ENCODE measurements around the gene FLYWCH1. TPM values are rescaled to one million over a fixed set of nuclear protein-coding genes. Genes with fewer than 3 reads are reported as not detected.
A peak's percentile ranks its signal among the peaks of the same experiment; 100 is the strongest.

The FLYWCH1 gene
- total RNA-seq, 2 donors from 2014 or later = 41.4 to 97.1 TPM

DNA sequence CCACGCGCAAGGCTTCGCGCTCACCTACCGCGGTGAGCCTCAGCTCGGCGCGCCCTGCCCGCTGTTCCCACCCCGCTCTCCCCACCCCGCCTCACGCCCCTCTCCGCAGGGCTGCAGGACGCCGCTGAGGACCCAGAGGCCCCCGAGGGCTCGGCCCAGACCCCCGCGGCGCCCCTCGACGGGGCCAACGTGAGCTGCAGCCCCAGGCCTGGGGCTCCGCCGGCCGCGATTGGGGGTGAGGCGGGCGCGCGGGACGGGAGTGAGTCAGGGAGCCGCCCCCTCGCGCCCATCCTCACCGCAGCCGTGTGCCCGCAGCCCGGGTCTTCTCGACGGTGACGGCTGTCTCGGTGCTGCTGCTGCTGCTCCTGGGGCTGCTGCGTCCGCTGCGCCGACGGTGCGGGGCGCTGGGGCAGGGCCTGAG is 55.5 kb downstream of the FLYWCH1 start:
- H3K9me3 ChIP-seq (ENCODE audit: control insufficient read depth, low read length, poor library complexity, severe bottlenecking) = no peaks in the 10 kb centered on the region
- H3K27me3 Mint-ChIP-seq = peaks cover 10% of the 10 kb centered on the region
- ATAC-seq (no peak), DNase-seq (no peak)
- H3K36me3 Mint-ChIP-seq (ENCODE audit: low read depth) = peaks cover 3% of the 10 kb centered on the region
- H3K27ac Mint-ChIP-seq = no peak overlapping the region
- H3K4me1 Mint-ChIP-seq = peaks cover 17% of the 10 kb centered on the region
- H3K4me3 Mint-ChIP-seq = peak overlapping the region; percentile 19

DNA sequence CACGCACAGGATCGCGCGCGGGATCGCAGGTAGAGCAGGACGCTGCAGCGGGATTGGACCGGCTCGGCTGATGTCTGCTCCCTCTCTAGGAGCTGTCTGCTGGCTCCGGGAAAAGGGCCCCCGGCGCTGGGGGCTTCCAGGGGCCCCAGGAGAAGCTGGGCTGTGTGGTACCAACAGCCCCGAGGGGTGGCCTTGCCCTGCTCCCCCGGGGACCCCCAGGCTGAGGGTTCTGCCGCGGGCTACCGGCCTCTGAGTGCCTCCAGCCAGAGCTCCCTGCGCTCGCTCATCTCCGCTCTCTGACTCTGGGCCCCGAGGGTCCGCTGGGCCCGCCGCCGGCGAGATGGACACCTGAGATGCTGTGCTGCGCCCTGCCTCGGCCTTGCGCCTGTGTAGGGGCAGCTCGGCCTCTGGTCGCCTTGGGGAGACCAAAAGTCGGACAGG is 56.0 kb downstream of the FLYWCH1 start:
- DNase-seq = no peak
- Mint-ChIP-seq H3K4me1 (peaks cover 18% of the 10 kb centered on the region), H3K36me3 (ENCODE audit: low read depth) (peaks cover 3% of the 10 kb centered on the region), H3K27ac (no peak overlapping the region), H3K4me3 (peak overlapping the region; percentile 19), H3K27me3 (peaks cover 10% of the 10 kb centered on the region)
- ATAC-seq = no peak
- no peaks in the 10 kb centered on the region for H3K9me3 ChIP-seq (ENCODE audit: control insufficient read depth, low read length, poor library complexity, severe bottlenecking)

DNA sequence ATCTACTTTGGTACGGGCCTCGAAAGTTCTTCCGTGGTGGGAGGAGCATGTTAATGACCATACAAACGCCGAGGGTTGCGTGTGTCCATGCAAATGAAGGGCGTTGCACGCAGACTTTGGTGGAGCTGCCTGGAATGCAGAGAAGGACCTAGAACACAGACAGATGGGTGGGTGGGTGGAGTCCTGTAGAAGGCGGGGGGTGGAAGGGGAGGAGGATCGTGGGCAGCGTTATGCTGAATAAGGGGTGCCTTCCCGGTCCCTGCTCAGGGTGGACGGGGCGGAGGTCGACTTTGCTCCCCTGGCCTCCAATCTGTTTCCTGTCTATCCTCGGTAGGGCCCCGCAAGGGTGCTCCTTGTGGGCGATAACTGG is 56.6 kb downstream of the FLYWCH1 start:
- Mint-ChIP-seq H3K36me3 (ENCODE audit: low read depth) (peaks cover 3% of the 10 kb centered on the region), H3K4me3 (peak overlapping the region; percentile 77), H3K27me3 (peaks cover 10% of the 10 kb centered on the region), H3K27ac (no peak overlapping the region), H3K4me1 (peaks cover 18% of the 10 kb centered on the region)
- H3K9me3 ChIP-seq (ENCODE audit: control insufficient read depth, low read length, poor library complexity, severe bottlenecking) = no peaks in the 10 kb centered on the region
- ATAC-seq (no peak), DNase-seq (no peak)

DNA sequence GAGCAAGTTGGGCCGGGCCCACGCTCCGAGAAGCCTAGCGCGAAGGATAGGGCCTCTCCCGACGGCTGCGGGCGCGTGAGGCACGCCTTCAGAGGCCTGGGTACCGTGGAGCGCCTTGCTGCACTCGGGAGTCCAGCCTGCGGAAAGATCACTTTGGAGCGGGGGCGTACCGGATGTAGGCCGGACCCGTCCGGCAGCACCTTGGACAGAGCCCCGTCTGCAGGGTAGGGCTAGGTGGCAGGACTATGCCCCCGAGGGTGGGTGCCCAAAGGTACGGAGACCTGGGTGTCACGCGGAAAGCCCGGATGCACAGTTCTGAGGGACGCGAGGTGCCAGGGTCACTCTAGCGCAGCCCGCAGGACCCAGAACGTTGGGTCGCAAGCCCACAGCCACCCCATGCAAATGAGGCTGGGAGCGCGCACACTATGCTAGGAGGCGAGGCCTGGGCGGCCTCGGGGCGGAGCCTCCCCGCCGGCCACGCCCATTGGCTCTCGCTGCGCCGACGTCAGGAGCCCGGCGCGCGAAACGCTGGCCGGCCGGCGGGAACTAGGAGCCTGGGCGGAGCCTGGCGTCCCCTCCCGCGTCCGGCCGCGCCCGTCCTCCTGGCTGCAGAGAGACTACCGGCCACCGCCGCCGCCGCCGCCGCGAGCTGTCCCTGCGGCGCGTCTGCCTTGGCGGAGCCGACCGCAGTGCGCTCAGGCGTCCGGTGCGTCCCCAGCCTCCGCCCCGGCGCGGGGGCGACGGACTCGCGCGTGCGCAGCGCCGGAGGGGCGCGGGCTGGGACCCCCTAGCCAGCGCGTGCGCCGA is 57.2 kb downstream of the FLYWCH1 start, which contains the start of gene PAQR4:
TSS of gene PAQR4 (plus strand) at position 611 of the 807 bp plus-strand sequence. CDS start 327 bp downstream, outside the sequence.
- peak; percentile 82 for ATAC-seq
- peaks cover 15% of the 10 kb centered on the region for H3K4me1 Mint-ChIP-seq
- H3K27ac Mint-ChIP-seq = no peak within 1 kb of the TSS
- peaks cover 3% of the 10 kb centered on the region for H3K36me3 Mint-ChIP-seq (ENCODE audit: low read depth)
- peaks cover 10% of the 10 kb centered on the region for H3K27me3 Mint-ChIP-seq
- peak; percentile 67 to 75 (median 75) for DNase-seq
- H3K9me3 ChIP-seq (ENCODE audit: control insufficient read depth, low read length, poor library complexity, severe bottlenecking) = no peaks in the 10 kb centered on the region
- peak within 1 kb of the TSS; percentile 77 for H3K4me3 Mint-ChIP-seq

GRCh38 chr16:2969545-2970521 is 58.1 kb downstream of the FLYWCH1 start:
- H3K27me3 Mint-ChIP-seq = peaks cover 10% of the 10 kb centered on the region
- H3K4me3 Mint-ChIP-seq = peak overlapping the region; percentile 71
- peaks cover 13% of the 10 kb centered on the region for H3K4me1 Mint-ChIP-seq
- no peaks in the 10 kb centered on the region for H3K9me3 ChIP-seq (ENCODE audit: control insufficient read depth, low read length, poor library complexity, severe bottlenecking)
- H3K27ac Mint-ChIP-seq = no peak overlapping the region
- peaks cover 3% of the 10 kb centered on the region for H3K36me3 Mint-ChIP-seq (ENCODE audit: low read depth)
- DNase-seq (peak; percentile 49 to 61 (median 51)), ATAC-seq (peak; percentile 68)

GRCh38 chr16:2970563-2970962 is 58.8 kb downstream of the FLYWCH1 start:
- Mint-ChIP-seq H3K4me1 (peaks cover 13% of the 10 kb centered on the region), H3K36me3 (ENCODE audit: low read depth) (peaks cover 3% of the 10 kb centered on the region), H3K27me3 (peaks cover 10% of the 10 kb centered on the region), H3K27ac (no peak overlapping the region), H3K4me3 (peak overlapping the region; percentile 71)
- DNase-seq (no peak), ATAC-seq (no peak)
- H3K9me3 ChIP-seq (ENCODE audit: control insufficient read depth, low read length, poor library complexity, severe bottlenecking) = no peaks in the 10 kb centered on the region

- peaks cover 13% of the 10 kb centered on the region for H3K4me1 Mint-ChIP-seq
- H3K4me3 Mint-ChIP-seq = peak overlapping the region; percentile 71
- no peak for ATAC-seq
- no peak for DNase-seq
- H3K27ac Mint-ChIP-seq = no peak overlapping the region
- peaks cover 10% of the 10 kb centered on the region for H3K27me3 Mint-ChIP-seq
- no peaks in the 10 kb centered on the region for H3K9me3 ChIP-seq (ENCODE audit: control insufficient read depth, low read length, poor library complexity, severe bottlenecking)
- H3K36me3 Mint-ChIP-seq (ENCODE audit: low read depth) = peaks cover 3% of the 10 kb centered on the region
Observed at GRCh38 chr16:2971134-2971984, 59.6 kb downstream of the FLYWCH1 start.

- DNase-seq (no peak), ATAC-seq (no peak)
- Mint-ChIP-seq H3K36me3 (ENCODE audit: low read depth) (peaks cover 3% of the 10 kb centered on the region), H3K27me3 (peaks cover 10% of the 10 kb centered on the region), H3K4me1 (peaks cover 13% of the 10 kb centered on the region), H3K4me3 (no peak overlapping the region), H3K27ac (no peak overlapping the region)
- H3K9me3 ChIP-seq (ENCODE audit: control insufficient read depth, low read length, poor library complexity, severe bottlenecking) = no peaks in the 10 kb centered on the region
Observed at GRCh38 chr16:2971985-2972784, 60.5 kb downstream of the FLYWCH1 start.

- H3K4me1 Mint-ChIP-seq = peaks cover 10% of the 10 kb centered on the region
- H3K27me3 Mint-ChIP-seq = peaks cover 7% of the 10 kb centered on the region
- peaks cover 3% of the 10 kb centered on the region for H3K36me3 Mint-ChIP-seq (ENCODE audit: low read depth)
- H3K27ac Mint-ChIP-seq = no peak overlapping the region
- no peak overlapping the region for H3K4me3 Mint-ChIP-seq
- H3K9me3 ChIP-seq (ENCODE audit: control insufficient read depth, low read length, poor library complexity, severe bottlenecking) = no peaks in the 10 kb centered on the region
- DNase-seq = no peak
- no peak for ATAC-seq
Observed at GRCh38 chr16:2973093-2973492, 61.4 kb downstream of the FLYWCH1 start.

DNA sequence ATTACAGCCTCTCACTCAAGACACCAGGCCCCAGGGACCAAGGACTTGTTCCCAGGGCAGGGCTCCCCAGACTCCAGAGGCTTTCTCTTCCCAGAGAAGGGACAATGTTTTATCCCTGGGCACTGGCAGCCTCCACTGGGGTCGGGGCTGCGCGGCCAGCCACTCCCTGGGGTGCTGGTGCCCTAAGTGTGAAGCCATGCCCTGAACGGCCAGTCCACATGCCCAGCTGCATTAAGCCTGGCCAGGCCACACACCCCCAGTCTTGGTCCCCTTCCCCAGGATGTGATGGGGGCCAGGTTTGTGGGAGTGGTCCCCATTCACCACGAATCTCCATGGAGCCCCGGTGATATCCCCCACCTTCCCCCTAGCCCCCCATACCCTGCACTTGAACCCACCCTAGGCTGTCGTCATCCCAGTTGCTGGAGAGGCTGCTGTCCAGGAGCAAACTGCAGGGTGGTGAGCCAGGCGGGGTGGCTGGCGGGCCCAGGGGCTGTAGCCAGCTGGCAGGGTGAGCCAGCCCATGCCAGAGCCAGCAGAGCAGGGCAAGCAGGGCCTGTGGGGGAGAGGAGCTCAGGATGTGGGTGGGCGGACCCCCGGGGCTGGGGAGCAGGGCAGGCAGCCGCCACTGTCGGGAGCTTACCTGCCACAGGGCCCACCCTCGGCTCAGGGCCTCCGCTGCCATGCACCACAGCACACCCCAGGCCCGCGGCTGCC is 62.0 kb downstream of the FLYWCH1 start:
- Mint-ChIP-seq H3K4me1 (peaks cover 4% of the 10 kb centered on the region), H3K27ac (no peak overlapping the region), H3K27me3 (peaks cover under 1% of the 10 kb centered on the region), H3K4me3 (no peak overlapping the region), H3K36me3 (ENCODE audit: low read depth) (peaks cover 3% of the 10 kb centered on the region)
- DNase-seq (no peak), ATAC-seq (no peak)
- no peaks in the 10 kb centered on the region for H3K9me3 ChIP-seq (ENCODE audit: control insufficient read depth, low read length, poor library complexity, severe bottlenecking)

DNA sequence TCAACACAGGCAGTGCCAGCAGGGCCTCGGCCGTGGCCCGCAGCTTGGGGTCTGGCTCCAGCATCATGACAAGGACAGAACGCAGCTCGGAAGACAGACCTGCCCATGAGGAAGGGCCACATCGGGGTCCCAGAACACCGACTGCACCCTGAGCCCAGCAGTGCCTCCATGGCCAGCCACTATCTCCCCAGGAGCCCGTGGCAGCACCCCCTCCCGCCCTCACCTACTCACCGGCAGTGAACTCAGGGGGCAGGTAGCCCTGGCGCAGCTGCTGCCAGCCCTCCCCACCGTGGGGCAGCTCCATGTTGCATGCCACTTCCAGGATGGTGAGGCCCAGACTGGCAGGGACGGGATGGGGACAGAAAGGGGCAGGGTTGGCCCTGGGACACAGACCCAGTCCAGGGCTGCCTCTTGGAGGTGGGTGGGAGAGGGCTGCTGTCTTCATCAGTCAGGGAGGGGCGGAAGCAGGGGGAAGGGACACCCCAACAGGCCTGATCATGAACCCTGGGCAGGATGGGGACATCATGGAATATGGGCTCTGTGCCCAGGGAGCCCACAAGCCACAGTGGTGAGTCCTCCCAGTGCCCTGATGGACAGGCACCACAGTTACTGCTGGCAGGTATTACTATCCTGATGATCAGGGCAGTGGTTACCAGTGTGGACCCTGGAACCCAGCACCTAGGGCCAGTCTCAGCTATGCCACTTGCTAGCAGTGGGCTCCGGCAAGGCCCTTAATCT is 62.8 kb downstream of the FLYWCH1 start:
- no peaks in the 10 kb centered on the region for H3K9me3 ChIP-seq (ENCODE audit: control insufficient read depth, low read length, poor library complexity, severe bottlenecking)
- peaks cover 4% of the 10 kb centered on the region for H3K4me1 Mint-ChIP-seq
- no peak for ATAC-seq
- DNase-seq = no peak
- no peaks in the 10 kb centered on the region for H3K27me3 Mint-ChIP-seq
- peaks cover 3% of the 10 kb centered on the region for H3K36me3 Mint-ChIP-seq (ENCODE audit: low read depth)
- no peak overlapping the region for H3K4me3 Mint-ChIP-seq
- H3K27ac Mint-ChIP-seq = no peak overlapping the region

Data from T-helper 17 cell (primary cell).